Mesendoderm (in vitro differentiated cells): Measurements from ENCODE around the gene CARD10.

ENCODE experiments used
- DNase-seq: peaks from one replicate; pipeline ENCODE4 v3.0.0; 2013
- H2AK5ac ChIP-seq: 2 replicates; pipeline ENCODE4 v1.6.1; 2013; ENCODE audit warnings: low read length, inconsistent platforms
- H2BK120ac ChIP-seq: 2 replicates; pipeline ENCODE4 v1.6.1; 2013; ENCODE audit warnings: low read depth, mild to moderate bottlenecking, low read length, moderate library complexity, mixed read lengths
- H2BK15ac ChIP-seq: replicated peaks from 2 replicates; pipeline ENCODE4 v1.6.1; 2013; ENCODE audit warnings: low read depth, mild to moderate bottlenecking, moderate library complexity
- H2BK5ac ChIP-seq: 2 replicates; pipeline ENCODE4 v1.6.1; 2013; ENCODE audit warnings: low read length, inconsistent platforms
- H3K18ac ChIP-seq: 2 replicates; pipeline ENCODE4 v1.6.1; 2013; ENCODE audit warnings: mild to moderate bottlenecking, low read length, mixed read lengths
- H3K23ac ChIP-seq: one replicate; pipeline ENCODE4 v1.6.1; 2013; ENCODE audit warnings: low read length
- H3K27ac ChIP-seq: 2 replicates; pipeline ENCODE4 v1.5.1; 2013; ENCODE audit warnings: low read depth, mild to moderate bottlenecking, inconsistent platforms, low read length, moderate library complexity
- H3K27me3 ChIP-seq: 2 replicates; pipeline ENCODE4 v1.6.1; 2013; ENCODE audit warnings: low read length, control low read depth, mild to moderate bottlenecking, inconsistent platforms; ENCODE audit not compliant: insufficient read depth, poor library complexity
- H3K36me3 ChIP-seq: 2 replicates; pipeline ENCODE4 v1.6.1; 2013; ENCODE audit warnings: low read length, inconsistent platforms; ENCODE audit not compliant: control insufficient read depth, insufficient read depth
- H3K4ac ChIP-seq: one replicate; pipeline ENCODE4 v1.6.1; 2013; ENCODE audit warnings: low read depth, mild to moderate bottlenecking, low read length, moderate library complexity
- H3K4me1 ChIP-seq: 2 replicates; pipeline ENCODE4 v1.6.1; 2013; ENCODE audit warnings: low read depth, low read length, inconsistent platforms; ENCODE audit not compliant: control insufficient read depth
- H3K4me2 ChIP-seq: 2 replicates; pipeline ENCODE4 v1.6.1; 2013; ENCODE audit warnings: low read length
- H3K4me3 ChIP-seq: 2 replicates; pipeline ENCODE4 v1.5.1; 2013; ENCODE audit warnings: mild to moderate bottlenecking, low read length
- H3K56ac ChIP-seq: one replicate; pipeline ENCODE4 v1.6.1; 2013; ENCODE audit warnings: low read length
- H3K79me1 ChIP-seq: 2 replicates; pipeline ENCODE4 v1.6.1; 2013; ENCODE audit warnings: low read length, inconsistent platforms
- H3K79me2 ChIP-seq: 2 replicates; pipeline ENCODE4 v1.6.1; 2013; ENCODE audit warnings: mild to moderate bottlenecking, low read length; ENCODE audit not compliant: control insufficient read depth, insufficient read depth
- H3K9ac ChIP-seq: 2 replicates; pipeline ENCODE4 v1.6.1; 2013; ENCODE audit warnings: low read length, inconsistent platforms
- H4K5ac ChIP-seq: one replicate; pipeline ENCODE4 v1.6.1; 2013; ENCODE audit warnings: low read length
- H4K8ac ChIP-seq: one replicate; pipeline ENCODE4 v1.6.1; 2013; ENCODE audit warnings: low read depth, mild to moderate bottlenecking, control low read depth, low read length, moderate library complexity
- WGBS: extraction: QIAGEN DNeasy Blood & Tissue Kit; methylation state at CpG from one replicate; pipeline ENCODE4 v1.1.7; 2013; ENCODE audit warnings: low lambda C conversion rate, missing lambda C conversion rate; ENCODE audit not compliant: insufficient coverage; ENCODE audit errors: extremely low coverage; 5-methylcytosine and 5-hydroxymethylcytosine counted together

The CARD10 gene

DNA sequence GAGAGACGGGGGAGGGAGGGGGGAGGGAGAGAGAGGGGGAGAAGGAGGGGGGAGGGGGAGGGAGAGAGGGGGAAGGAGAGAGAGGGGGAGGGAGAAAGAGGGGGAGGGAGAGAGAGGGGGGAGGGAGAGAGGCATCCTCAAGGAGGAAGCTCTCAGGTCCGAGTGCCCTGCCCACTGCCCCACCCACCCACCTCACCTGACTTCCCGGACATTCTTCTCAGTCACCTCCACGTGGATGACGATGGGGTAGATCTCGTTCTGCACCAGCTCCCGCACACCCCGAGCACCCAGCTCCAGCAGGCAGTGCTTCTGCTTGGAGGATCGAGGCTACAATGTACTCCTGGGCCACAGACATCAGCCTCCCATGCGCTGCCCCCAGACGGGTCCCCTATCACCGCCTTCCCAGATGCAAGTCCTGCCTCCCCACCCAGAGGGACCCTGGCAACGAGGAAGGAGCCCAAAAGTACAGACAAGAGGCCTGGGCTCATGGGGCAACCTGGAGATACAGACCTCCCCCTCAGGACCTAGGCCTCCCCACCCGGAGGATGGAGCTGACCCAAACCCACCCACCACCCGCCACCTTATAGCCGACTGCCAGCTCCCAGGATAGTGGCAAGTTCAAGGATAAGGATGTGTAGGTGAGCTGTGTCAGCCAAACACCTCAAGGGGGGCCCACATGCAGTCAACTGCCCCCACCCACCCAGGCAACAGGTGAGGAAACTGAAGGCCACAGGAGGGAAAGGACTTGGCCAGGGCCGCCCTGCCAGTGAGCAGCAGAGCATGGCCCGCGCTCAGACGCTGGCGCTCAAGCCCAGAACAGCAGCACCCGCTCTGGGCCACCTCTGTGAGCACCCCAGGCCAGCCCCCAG is 27.4 kb downstream of the CARD10 start:
- Histone ChIP-seq H3K27ac (no peak overlapping the region), H3K4me1 (no peaks in the 10 kb centered on the region), H3K9ac (no peak overlapping the region), H3K79me1 (no peaks in the 10 kb centered on the region), H3K4me2 (no peak overlapping the region), H3K4me3 (no peak overlapping the region), H2AK5ac (no peak overlapping the region), H3K79me2 (no peaks in the 10 kb centered on the region), H3K56ac (no peak overlapping the region), H4K8ac (no peak overlapping the region), H2BK15ac (no peak overlapping the region), H3K27me3 (no peaks in the 10 kb centered on the region), H2BK5ac (no peak overlapping the region), H3K36me3 (no peaks in the 10 kb centered on the region), H3K4ac (no peak overlapping the region), H3K23ac (no peak overlapping the region), H2BK120ac (no peak overlapping the region), H3K18ac (no peak overlapping the region), H4K5ac (no peak overlapping the region)
- no peak for DNase-seq
- no CpG with 5 or more reads among the region's 22 CpGs for WGBS

DNA sequence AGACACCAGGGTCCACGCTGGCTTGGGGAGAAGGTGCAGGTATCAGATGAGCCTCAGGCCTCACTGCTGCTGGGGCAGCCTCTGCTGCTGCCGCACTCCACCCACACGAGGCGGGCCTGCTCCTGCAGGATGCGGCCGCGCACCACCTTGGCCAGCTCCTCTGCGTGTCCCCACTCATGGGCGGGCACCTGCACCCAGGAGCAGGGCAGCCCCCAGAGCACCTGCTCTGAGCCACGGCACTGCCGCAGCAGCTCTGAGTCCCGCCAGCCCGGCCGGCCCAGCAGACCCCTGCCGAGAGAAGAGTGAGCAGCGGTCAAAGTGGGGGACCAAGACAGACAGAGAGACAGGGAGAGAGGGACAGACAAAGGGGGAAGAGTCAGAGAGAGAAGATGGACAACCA is 28.1 kb downstream of the CARD10 start:
- Histone ChIP-seq H3K4ac (no peak overlapping the region), H2BK5ac (no peak overlapping the region), H3K27ac (no peak overlapping the region), H4K5ac (no peak overlapping the region), H3K4me2 (no peak overlapping the region), H3K18ac (no peak overlapping the region), H4K8ac (no peak overlapping the region), H2BK15ac (no peak overlapping the region), H3K79me2 (no peaks in the 10 kb centered on the region), H3K27me3 (no peaks in the 10 kb centered on the region), H2BK120ac (no peak overlapping the region), H3K4me3 (no peak overlapping the region), H3K79me1 (no peaks in the 10 kb centered on the region), H3K23ac (no peak overlapping the region), H3K4me1 (peaks cover 2% of the 10 kb centered on the region), H3K56ac (no peak overlapping the region), H3K9ac (no peak overlapping the region), H3K36me3 (no peaks in the 10 kb centered on the region), H2AK5ac (no peak overlapping the region)
- WGBS: no CpG with 5 or more reads among the region's 16 CpGs
- no peak for DNase-seq

DNA sequence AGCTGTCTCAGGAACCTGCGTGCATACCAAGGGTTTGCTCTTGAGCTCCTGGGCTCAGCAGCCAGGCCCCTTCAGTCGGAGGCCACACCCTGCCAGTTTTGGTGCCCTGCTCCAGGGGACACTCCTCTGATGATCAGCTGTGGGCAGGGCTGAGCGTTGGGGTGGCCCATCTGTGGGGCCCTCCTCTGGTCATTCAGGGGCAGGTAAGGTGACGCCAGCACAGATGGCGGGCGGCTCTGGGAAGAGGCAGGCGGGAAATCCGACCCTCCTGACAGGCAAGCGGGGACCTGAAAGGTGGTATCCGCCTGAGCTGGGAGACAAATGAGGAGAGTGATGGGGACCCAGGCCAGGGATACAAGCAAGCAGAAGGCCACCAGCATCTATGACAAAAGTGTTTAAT is 29.2 kb downstream of the CARD10 start:
- Histone ChIP-seq H3K36me3 (no peaks in the 10 kb centered on the region), H2BK5ac (no peak overlapping the region), H4K5ac (no peak overlapping the region), H3K18ac (no peak overlapping the region), H3K4me1 (peaks cover 2% of the 10 kb centered on the region), H3K56ac (no peak overlapping the region), H2BK15ac (no peak overlapping the region), H2BK120ac (no peak overlapping the region), H3K79me1 (no peaks in the 10 kb centered on the region), H3K4ac (no peak overlapping the region), H4K8ac (no peak overlapping the region), H3K4me2 (no peak overlapping the region), H3K27me3 (no peaks in the 10 kb centered on the region), H2AK5ac (no peak overlapping the region), H3K9ac (no peak overlapping the region), H3K79me2 (no peaks in the 10 kb centered on the region), H3K27ac (no peak overlapping the region), H3K23ac (no peak overlapping the region), H3K4me3 (no peak overlapping the region)
- DNase-seq: no peak
- no CpG with 5 or more reads among the region's 10 CpGs for WGBS

DNA sequence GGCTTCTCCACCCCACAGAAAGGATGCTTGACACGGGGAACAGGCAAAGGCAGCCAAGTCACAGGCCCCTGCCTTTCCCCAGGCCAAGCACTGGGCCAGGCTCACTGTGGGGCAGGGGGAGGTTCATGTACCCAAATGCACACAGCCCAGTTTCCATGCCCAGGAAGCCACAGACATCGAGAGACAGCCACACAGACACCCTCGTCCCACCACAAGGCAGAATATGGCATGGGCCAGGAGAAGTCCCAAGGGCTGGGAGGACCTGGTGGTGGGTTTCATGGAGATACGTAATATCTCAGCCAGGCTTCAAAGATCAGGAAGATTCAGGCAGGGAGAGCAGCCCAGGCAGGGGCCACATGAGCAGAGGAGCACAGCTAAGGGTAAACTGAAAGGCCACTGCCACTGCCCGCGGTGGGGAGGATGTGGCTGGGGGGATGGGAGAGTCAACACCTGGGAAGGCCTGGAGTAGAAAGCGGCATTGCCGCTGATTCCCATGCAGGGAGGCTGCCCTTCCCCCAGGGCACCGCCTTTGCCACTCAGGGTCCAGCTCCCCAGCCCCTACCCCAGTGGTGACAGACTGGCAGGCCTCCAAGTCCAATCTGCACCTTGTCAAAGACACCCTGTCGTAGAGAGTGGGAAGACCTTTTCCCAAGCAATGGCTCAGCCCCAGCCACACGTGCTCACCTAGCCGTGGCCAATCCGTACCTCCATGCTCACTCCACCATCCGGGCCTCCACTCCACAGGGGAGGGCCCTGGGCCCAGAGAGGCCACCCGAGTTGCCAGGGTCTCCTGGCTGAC is 30.7 kb downstream of the CARD10 start:
- Histone ChIP-seq H3K23ac (no peak overlapping the region), H4K8ac (no peak overlapping the region), H3K56ac (no peak overlapping the region), H3K27me3 (no peaks in the 10 kb centered on the region), H2AK5ac (no peak overlapping the region), H2BK15ac (no peak overlapping the region), H4K5ac (no peak overlapping the region), H3K18ac (no peak overlapping the region), H3K36me3 (no peaks in the 10 kb centered on the region), H2BK120ac (no peak overlapping the region), H3K4me2 (no peak overlapping the region), H2BK5ac (no peak overlapping the region), H3K9ac (no peak overlapping the region), H3K79me2 (no peaks in the 10 kb centered on the region), H3K27ac (no peak overlapping the region), H3K79me1 (no peaks in the 10 kb centered on the region), H3K4me1 (peaks cover 2% of the 10 kb centered on the region), H3K4ac (no peak overlapping the region), H3K4me3 (no peak overlapping the region)
- DNase-seq: no peak
- whole genome bisulfite sequencing: no CpG with 5 or more reads among the region's 15 CpGs

DNA sequence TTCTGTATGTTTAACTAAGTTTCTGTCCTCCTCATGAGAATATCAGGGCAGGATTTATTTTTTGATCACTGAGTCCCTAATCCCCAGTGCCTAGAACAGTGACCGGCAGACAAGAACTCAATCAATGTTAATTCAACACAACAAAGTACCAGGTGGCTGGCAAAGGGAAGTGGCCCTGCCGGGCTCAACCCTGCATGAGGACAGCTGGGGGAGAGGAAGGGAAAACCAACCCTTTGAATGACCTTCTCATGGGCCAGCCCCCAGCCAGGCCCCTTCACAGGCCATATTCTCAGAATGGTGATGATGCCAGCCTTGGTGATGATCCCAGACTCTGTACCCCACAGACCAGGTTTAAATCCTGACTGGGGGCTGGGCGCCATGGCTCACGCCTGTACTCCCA is 31.6 kb downstream of the CARD10 start:
- Histone ChIP-seq H4K5ac (no peak overlapping the region), H3K27me3 (no peaks in the 10 kb centered on the region), H4K8ac (no peak overlapping the region), H2AK5ac (no peak overlapping the region), H3K23ac (no peak overlapping the region), H3K79me2 (no peaks in the 10 kb centered on the region), H2BK120ac (no peak overlapping the region), H3K4me3 (no peak overlapping the region), H2BK5ac (no peak overlapping the region), H3K27ac (no peak overlapping the region), H3K79me1 (no peaks in the 10 kb centered on the region), H3K56ac (no peak overlapping the region), H2BK15ac (no peak overlapping the region), H3K4me2 (no peak overlapping the region), H3K36me3 (no peaks in the 10 kb centered on the region), H3K4me1 (peaks cover 2% of the 10 kb centered on the region), H3K18ac (no peak overlapping the region), H3K4ac (no peak overlapping the region), H3K9ac (no peak overlapping the region)
- WGBS: no CpG with 5 or more reads among the region's 4 CpGs
- no peak for DNase-seq
